Measurements from ENCODE around the gene TGFA. TPM values are rescaled to one million over a fixed set of nuclear protein-coding genes. Genes with fewer than 3 reads are reported as not detected.

The TGFA gene
- total and polyA plus RNA-seq, 9 donors = 0.08 to 8.7 (median 1.2) TPM

GRCh38 chr2:70528929-70529328, 24.7 kb downstream of the TGFA start:
- no peaks in the 10 kb centered on the region for H3K9me3 ChIP-seq
- DNase-seq = no peak
- no peak overlapping the region for H3K27ac ChIP-seq
- intact Hi-C loops (cut with DNase I) = no loop called here
- no peak overlapping the region for H3K4me3 ChIP-seq
- H3K4me1 ChIP-seq (ENCODE audit: insufficient read depth) = no peaks in the 10 kb centered on the region
- H3K36me3 ChIP-seq = no peaks in the 10 kb centered on the region
- TF ChIP-seq EP300 (IDR thresholded peaks at IDR 0.05) = no peak
- no peak for TF ChIP-seq POLR2A (IDR thresholded peaks at IDR 0.05)
- no peaks in the 10 kb centered on the region for H3K27me3 ChIP-seq
- 76 to 83% (median 82%) methylated on average over 3 of the region's 3 CpGs for WGBS, 3 donors

- no peak for DNase-seq
- intact Hi-C loops (cut with DNase I) = no loop called here
- H3K27me3 ChIP-seq = no peaks in the 10 kb centered on the region
- 75 to 83% (median 81%) methylated on average over 7 of the region's 7 CpGs for WGBS, 3 donors
- no peak overlapping the region for H3K27ac ChIP-seq
- H3K9me3 ChIP-seq = no peaks in the 10 kb centered on the region
- TF ChIP-seq EP300 (IDR thresholded peaks at IDR 0.05) (no peak), CTCF (IDR thresholded peaks at IDR 0.05) (no peak), POLR2A (IDR thresholded peaks at IDR 0.05) (no peak)
- H3K36me3 ChIP-seq = no peaks in the 10 kb centered on the region
- no peak overlapping the region for H3K4me3 ChIP-seq
- H3K4me1 ChIP-seq (ENCODE audit: insufficient read depth) = no peaks in the 10 kb centered on the region
Observed at GRCh38 chr2:70528276-70528675, 25.4 kb downstream of the TGFA start.

GRCh38 chr2:70527447-70528080, 26.1 kb downstream of the TGFA start:
- H3K36me3 ChIP-seq = no peaks in the 10 kb centered on the region
- TF ChIP-seq CTCF (IDR thresholded peaks at IDR 0.05) = no peak
- no peak for TF ChIP-seq EP300 (IDR thresholded peaks at IDR 0.05)
- no peak for TF ChIP-seq POLR2A (IDR thresholded peaks at IDR 0.05)
- no peaks in the 10 kb centered on the region for H3K9me3 ChIP-seq
- no peak overlapping the region for H3K4me3 ChIP-seq
- H3K27ac ChIP-seq = no peak overlapping the region
- no peaks in the 10 kb centered on the region for H3K27me3 ChIP-seq
- H3K4me1 ChIP-seq (ENCODE audit: insufficient read depth) = no peaks in the 10 kb centered on the region
- 61 to 78% (median 74%) methylated on average over 4 of the region's 4 CpGs for WGBS, 3 donors
- intact Hi-C loops (cut with DNase I) = no loop called here
- no peak for DNase-seq

- no peak overlapping the region for H3K4me3 ChIP-seq
- no peaks in the 10 kb centered on the region for H3K9me3 ChIP-seq
- TF ChIP-seq EP300 (IDR thresholded peaks at IDR 0.05) (no peak), POLR2A (IDR thresholded peaks at IDR 0.05) (no peak), CTCF (IDR thresholded peaks at IDR 0.05) (no peak)
- no peak for DNase-seq
- no peak overlapping the region for H3K27ac ChIP-seq
- 57 to 69% (median 67%) methylated on average over 3 of the region's 3 CpGs for WGBS, 3 donors
- H3K4me1 ChIP-seq (ENCODE audit: insufficient read depth) = no peaks in the 10 kb centered on the region
- intact Hi-C loops (cut with DNase I) = no loop called here
- H3K27me3 ChIP-seq = no peaks in the 10 kb centered on the region
- H3K36me3 ChIP-seq = no peaks in the 10 kb centered on the region
Observed at GRCh38 chr2:70526126-70526525, 27.5 kb downstream of the TGFA start.

- H3K27ac ChIP-seq = no peak overlapping the region
- DNase-seq = no peak
- H3K4me3 ChIP-seq = no peak overlapping the region
- WGBS, 3 donors = 54 to 81% (median 70%) methylated on average over 1 of the region's 1 CpG
- TF ChIP-seq EP300 (IDR thresholded peaks at IDR 0.05) (no peak), CTCF (IDR thresholded peaks at IDR 0.05) (no peak), POLR2A (IDR thresholded peaks at IDR 0.05) (no peak)
- H3K36me3 ChIP-seq = no peaks in the 10 kb centered on the region
- no peaks in the 10 kb centered on the region for H3K4me1 ChIP-seq (ENCODE audit: insufficient read depth)
- no peaks in the 10 kb centered on the region for H3K27me3 ChIP-seq
- no peaks in the 10 kb centered on the region for H3K9me3 ChIP-seq
- intact Hi-C loops (cut with DNase I) = no loop called here
Observed at GRCh38 chr2:70525032-70525431, 28.6 kb downstream of the TGFA start.
